Lower leg skin (tissue), 3 donors: ENCODE results near the gene RAD51B.

ENCODE experiments used
- POLR2A ChIP-seq, 2 donors: fragments of 450-650 bp; IDR thresholded peaks; one replicate each; pipeline ENCODE4 v1.6.1; 2016 to 2017; ENCODE audit warnings: antibody characterized with exemption in 2 of 2, mild to moderate bottlenecking in 1 of 2, moderate library complexity in 1 of 2
- TF ChIP-seq, protein P1 (sequence below), 3 donors: fragments of 450-650 bp; IDR thresholded peaks; one replicate each; pipeline ENCODE4 v1.5.1; 2016; ENCODE audit warnings: antibody characterized with exemption in 3 of 3, mild to moderate bottlenecking in 3 of 3, moderate library complexity in 2 of 3

DNA sequence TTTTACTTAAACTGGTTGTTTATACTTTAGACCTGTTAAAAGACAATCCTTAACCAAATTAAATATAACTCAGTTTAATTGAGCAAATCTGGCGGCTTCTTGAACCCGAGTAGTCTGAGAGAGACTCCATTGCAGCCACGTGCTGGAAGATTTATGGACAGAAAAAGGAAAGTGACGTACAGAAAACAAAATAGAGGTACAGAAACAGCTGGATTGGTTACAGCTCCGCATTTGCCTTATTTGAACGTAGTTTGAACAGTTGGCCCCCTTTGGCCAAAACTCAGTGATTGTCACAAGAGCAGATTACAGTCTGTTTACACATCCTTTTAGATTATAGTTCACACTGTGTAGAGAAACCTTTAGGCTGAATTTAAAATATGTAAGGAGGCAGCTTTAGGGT lies 155.9 kb downstream of the RAD51B start:
- TF ChIP-seq, protein P1, sequence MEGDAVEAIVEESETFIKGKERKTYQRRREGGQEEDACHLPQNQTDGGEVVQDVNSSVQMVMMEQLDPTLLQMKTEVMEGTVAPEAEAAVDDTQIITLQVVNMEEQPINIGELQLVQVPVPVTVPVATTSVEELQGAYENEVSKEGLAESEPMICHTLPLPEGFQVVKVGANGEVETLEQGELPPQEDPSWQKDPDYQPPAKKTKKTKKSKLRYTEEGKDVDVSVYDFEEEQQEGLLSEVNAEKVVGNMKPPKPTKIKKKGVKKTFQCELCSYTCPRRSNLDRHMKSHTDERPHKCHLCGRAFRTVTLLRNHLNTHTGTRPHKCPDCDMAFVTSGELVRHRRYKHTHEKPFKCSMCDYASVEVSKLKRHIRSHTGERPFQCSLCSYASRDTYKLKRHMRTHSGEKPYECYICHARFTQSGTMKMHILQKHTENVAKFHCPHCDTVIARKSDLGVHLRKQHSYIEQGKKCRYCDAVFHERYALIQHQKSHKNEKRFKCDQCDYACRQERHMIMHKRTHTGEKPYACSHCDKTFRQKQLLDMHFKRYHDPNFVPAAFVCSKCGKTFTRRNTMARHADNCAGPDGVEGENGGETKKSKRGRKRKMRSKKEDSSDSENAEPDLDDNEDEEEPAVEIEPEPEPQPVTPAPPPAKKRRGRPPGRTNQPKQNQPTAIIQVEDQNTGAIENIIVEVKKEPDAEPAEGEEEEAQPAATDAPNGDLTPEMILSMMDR (IDR thresholded peaks at IDR 0.05) = no peak
- TF ChIP-seq POLR2A (IDR thresholded peaks at IDR 0.05) = no peak
